Esophagus muscularis mucosa (tissue), 4 donors: ENCODE results near the gene SLC22A3.

ENCODE experiments used
- CTCF ChIP-seq, 3 experiments: fragments of 200-600 bp in 2 of 3; fragments of 450-650 bp in 1 of 3; sonication (generic) in 2 of 3; IDR thresholded peaks; one replicate each; pipeline ENCODE4 v1.5.1; 2017 to 2019; ENCODE audit warnings: antibody characterized with exemption in 3 of 3, mild to moderate bottlenecking in 2 of 3, moderate library complexity in 1 of 3
- EP300 ChIP-seq: sonication (generic); formaldehyde crosslinking; IDR thresholded peaks from one replicate; pipeline ENCODE4 v1.6.1; 2017; ENCODE audit warnings: antibody characterized with exemption
- POLR2AphosphoS5 ChIP-seq, 2 donors: sonication (generic); formaldehyde crosslinking; IDR thresholded peaks; one replicate each; pipeline ENCODE4 v1.6.1; 2017; ENCODE audit warnings: antibody characterized with exemption in 2 of 2

GRCh38 chr6:160445130-160445529 is 97.0 kb downstream of the SLC22A3 start:
- TF ChIP-seq POLR2AphosphoS5 (IDR thresholded peaks at IDR 0.05): no peak
- no peak for TF ChIP-seq CTCF (IDR thresholded peaks at IDR 0.05)
- TF ChIP-seq EP300: no peak
